H9 (cell line): ENCODE data around the gene PLPPR4. TPM values are rescaled to one million over a fixed set of nuclear protein-coding genes. Genes with fewer than 3 reads are reported as not detected.

Experiments used
- DNase-seq: peaks from one replicate; pipeline ENCODE4 v3.0.0-alpha.2; 2017
- H2AFZ ChIP-seq: one replicate; pipeline ENCODE4 v1.6.1; 2013; ENCODE audit warnings: mild to moderate bottlenecking, low read length, control low read depth, moderate library complexity
- H2AK5ac ChIP-seq: 2 replicates; pipeline ENCODE4 v1.6.1; 2013; ENCODE audit warnings: low read length, control low read depth, mixed read lengths; ENCODE audit not compliant: insufficient read length
- H2BK120ac ChIP-seq: one replicate; pipeline ENCODE4 v1.6.1; 2013; ENCODE audit warnings: low read depth, mild to moderate bottlenecking, low read length, control low read depth, inconsistent platforms; ENCODE audit not compliant: poor library complexity, severe bottlenecking
- H2BK12ac ChIP-seq: 2 replicates; pipeline ENCODE4 v1.6.1; 2013; ENCODE audit warnings: low read length, control low read depth, mixed read lengths, low read depth; ENCODE audit not compliant: insufficient read length
- H2BK15ac ChIP-seq: 2 replicates; pipeline ENCODE4 v1.6.1; 2013; ENCODE audit warnings: low read depth, low read length, control low read depth
- H2BK20ac ChIP-seq: one replicate; pipeline ENCODE4 v1.6.1; 2013; ENCODE audit warnings: low read depth, mild to moderate bottlenecking, low read length, control low read depth, inconsistent platforms; ENCODE audit not compliant: poor library complexity, severe bottlenecking
- H2BK5ac ChIP-seq: 2 replicates; pipeline ENCODE4 v1.6.1; 2013; ENCODE audit warnings: low read length, control low read depth, mixed read lengths; ENCODE audit not compliant: insufficient read length
- H3K14ac ChIP-seq: 2 replicates; pipeline ENCODE4 v1.6.1; 2013; ENCODE audit warnings: low read length, control low read depth; ENCODE audit not compliant: insufficient read depth
- H3K18ac ChIP-seq: 2 replicates; pipeline ENCODE4 v1.6.1; 2013; ENCODE audit warnings: low read depth, mild to moderate bottlenecking, mixed read lengths, low read length, control low read depth; ENCODE audit not compliant: insufficient read length
- H3K23ac ChIP-seq: 2 replicates; pipeline ENCODE4 v1.6.1; 2013; ENCODE audit warnings: low read length, control low read depth, mixed read lengths, low read depth; ENCODE audit not compliant: insufficient read length
- H3K23me2 ChIP-seq: 2 replicates; pipeline ENCODE4 v1.6.1; 2013; ENCODE audit warnings: low read depth, mild to moderate bottlenecking, mixed read lengths, low read length, control low read depth; ENCODE audit not compliant: insufficient read length, poor library complexity, severe bottlenecking
- H3K27ac ChIP-seq: 2 replicates; pipeline ENCODE4 v1.5.1; 2013; ENCODE audit warnings: low read length, control low read depth, mixed read lengths, low read depth; ENCODE audit not compliant: insufficient read length
- H3K27me3 ChIP-seq: 2 replicates; pipeline ENCODE4 v1.6.1; 2013; ENCODE audit warnings: low read length, control low read depth, inconsistent platforms; ENCODE audit not compliant: insufficient read depth
- H3K4ac ChIP-seq: 2 replicates; pipeline ENCODE4 v1.6.1; 2013; ENCODE audit warnings: low read depth, mild to moderate bottlenecking, control low read depth, inconsistent platforms, low read length, moderate library complexity
- H3K4me1 ChIP-seq: 2 replicates; pipeline ENCODE4 v1.6.1; 2013; ENCODE audit warnings: low read length, control low read depth, inconsistent platforms; ENCODE audit not compliant: insufficient read depth
- H3K4me2 ChIP-seq: 2 replicates; pipeline ENCODE4 v1.6.1; 2013; ENCODE audit warnings: low read length, control low read depth, mixed read lengths; ENCODE audit not compliant: insufficient read length, insufficient read depth
- H3K56ac ChIP-seq: 2 replicates; pipeline ENCODE4 v1.6.1; 2013; ENCODE audit warnings: low read depth, mild to moderate bottlenecking, mixed read lengths, low read length, control low read depth; ENCODE audit not compliant: insufficient read length
- H3K79me1 ChIP-seq: 2 replicates; pipeline ENCODE4 v1.6.1; 2013; ENCODE audit warnings: low read depth, mild to moderate bottlenecking, moderate library complexity, low read length, control low read depth, inconsistent platforms; ENCODE audit not compliant: insufficient read depth, poor library complexity, severe bottlenecking
- H3K79me2 ChIP-seq: 2 replicates; pipeline ENCODE4 v1.6.1; 2013; ENCODE audit warnings: low read length, control low read depth, inconsistent platforms; ENCODE audit not compliant: insufficient read depth
- H3K9ac ChIP-seq: 2 replicates; pipeline ENCODE4 v1.6.1; 2013; ENCODE audit warnings: low read length, control low read depth, mixed read lengths; ENCODE audit not compliant: insufficient read length; ENCODE audit errors: extremely low read depth
- H3K9me3 ChIP-seq: one replicate; pipeline ENCODE4 v1.6.1; 2013; ENCODE audit warnings: low read depth, low read length, inconsistent platforms; ENCODE audit not compliant: control insufficient read depth
- H3T11ph ChIP-seq: one replicate; pipeline ENCODE4 v1.6.1; 2013; ENCODE audit warnings: mild to moderate bottlenecking, low read length, control low read depth, inconsistent platforms
- H4K20me1 ChIP-seq: one replicate; pipeline ENCODE4 v1.6.1; 2013; ENCODE audit not compliant: control insufficient read depth, insufficient read length, insufficient read depth
- H4K5ac ChIP-seq: 2 replicates; pipeline ENCODE4 v1.6.1; 2013; ENCODE audit warnings: low read depth, mild to moderate bottlenecking, mixed read lengths, low read length, control low read depth; ENCODE audit not compliant: insufficient read length
- H4K8ac ChIP-seq: replicated peaks from 2 replicates; pipeline ENCODE4 v1.6.1; 2013; ENCODE audit warnings: low read length, control low read depth, mixed read lengths, low read depth; ENCODE audit not compliant: insufficient read length
- H4K91ac ChIP-seq: 2 replicates; pipeline ENCODE4 v1.6.1; 2013; ENCODE audit warnings: low read depth, mild to moderate bottlenecking, moderate library complexity, mixed read lengths, low read length, control low read depth; ENCODE audit not compliant: insufficient read length
- H3K27ac Mint-ChIP-seq, 3 experiments: 2 replicates in 2 of 3; 3 replicates in 1 of 3; pipeline ENCODE4 v1.8.0; 2020 to 2021; ENCODE audit warnings: mixed read lengths in 3 of 3, mild to moderate bottlenecking in 1 of 3, moderate library complexity in 1 of 3
- H3K27me3 Mint-ChIP-seq: 2 replicates; pipeline ENCODE4 v1.8.0; 2021; ENCODE audit warnings: low read depth, mild to moderate bottlenecking, moderate library complexity, mixed read lengths
- H3K36me3 Mint-ChIP-seq, 3 experiments: 2 replicates in 2 of 3; 3 replicates in 1 of 3; pipeline ENCODE4 v1.8.0; 2020 to 2021; ENCODE audit warnings: low read depth in 3 of 3, mixed read lengths in 3 of 3; ENCODE audit not compliant: insufficient read depth in 1 of 3
- H3K4me1 Mint-ChIP-seq, 2 experiments: 2 replicates each; pipeline ENCODE4 v1.8.0; 2020; ENCODE audit warnings: mixed read lengths in 2 of 2
- H3K4me3 Mint-ChIP-seq, 2 experiments: 2 replicates in 1 of 2; 3 replicates in 1 of 2; pipeline ENCODE4 v1.8.0; 2020 to 2021; ENCODE audit warnings: mild to moderate bottlenecking in 2 of 2, mixed read lengths in 2 of 2, moderate library complexity in 1 of 2
- H3K9me3 Mint-ChIP-seq, 2 experiments: 2 replicates in 1 of 2; 3 replicates in 1 of 2; pipeline ENCODE4 v1.8.0; 2020; ENCODE audit warnings: mild to moderate bottlenecking in 2 of 2, mixed read lengths in 2 of 2, moderate library complexity in 1 of 2
- WGBS: extraction: QIAGEN DNeasy Blood & Tissue Kit; methylation state at CpG from one replicate; pipeline ENCODE4 v1.1.7; 2013; ENCODE audit warnings: missing lambda C conversion rate, low lambda C conversion rate, mixed read lengths; ENCODE audit not compliant: insufficient read length; ENCODE audit errors: extremely low coverage; 5-methylcytosine and 5-hydroxymethylcytosine counted together
- total RNA-seq: library from RNA; stranded (reverse); gene quantifications from 2 replicates; pipeline ENCODE4 v1.2.1, GENCODE V29; 2021
- TF ChIP-seq, protein P1 (sequence below): fragments of 200-600 bp; sonication (generic); conservative IDR thresholded peaks from 3 replicates; pipeline ENCODE4 v1.8.0; 2021; ENCODE audit warnings: antibody characterized with exemption, mild to moderate bottlenecking

PLPPR4 gene
- total RNA-seq, 1 experiment from 2014 or later: 0.31 TPM

- DNase-seq: no peak
- no peak overlapping the region for H3K14ac ChIP-seq
- H3K79me2 ChIP-seq: no peaks in the 10 kb centered on the region
- no peak overlapping the region for H2BK20ac ChIP-seq
- H2BK12ac ChIP-seq: no peak overlapping the region
- Mint-ChIP-seq H3K4me3 (no peak overlapping the region), H3K4me1 (no peaks in the 10 kb centered on the region), H3K27ac (no peak overlapping the region), H3K36me3 (no peaks in the 10 kb centered on the region), H3K27me3 (no peaks in the 10 kb centered on the region), H3K9me3 (no peaks in the 10 kb centered on the region; a peak in 1 of 5 replicates)
- H2BK120ac ChIP-seq: no peak overlapping the region
- no peak overlapping the region for H3K56ac ChIP-seq
- no peak overlapping the region for H4K5ac ChIP-seq
- no peak overlapping the region for H2AK5ac ChIP-seq
- H3K9me3 ChIP-seq: no peaks in the 10 kb centered on the region
- no peak overlapping the region for H4K8ac ChIP-seq
- WGBS: no CpG with 5 or more reads among the region's 3 CpGs
- H3K4ac ChIP-seq: no peak overlapping the region
- H4K91ac ChIP-seq: no peak overlapping the region
- no peak overlapping the region for H3K18ac ChIP-seq
- no peak overlapping the region for H3T11ph ChIP-seq
- H2BK5ac ChIP-seq: no peak overlapping the region
- no peak overlapping the region for H3K9ac ChIP-seq
- H3K27me3 ChIP-seq: no peaks in the 10 kb centered on the region
- H3K4me2 ChIP-seq: no peak overlapping the region
- H3K79me1 ChIP-seq: no peaks in the 10 kb centered on the region
- no peak overlapping the region for H2AFZ ChIP-seq
- H3K23me2 ChIP-seq: no peaks in the 10 kb centered on the region
- no peaks in the 10 kb centered on the region for H3K4me1 ChIP-seq
- H2BK15ac ChIP-seq: no peak overlapping the region
- H3K27ac ChIP-seq: no peak overlapping the region
- no peak overlapping the region for H3K23ac ChIP-seq
- TF ChIP-seq, protein P1, sequence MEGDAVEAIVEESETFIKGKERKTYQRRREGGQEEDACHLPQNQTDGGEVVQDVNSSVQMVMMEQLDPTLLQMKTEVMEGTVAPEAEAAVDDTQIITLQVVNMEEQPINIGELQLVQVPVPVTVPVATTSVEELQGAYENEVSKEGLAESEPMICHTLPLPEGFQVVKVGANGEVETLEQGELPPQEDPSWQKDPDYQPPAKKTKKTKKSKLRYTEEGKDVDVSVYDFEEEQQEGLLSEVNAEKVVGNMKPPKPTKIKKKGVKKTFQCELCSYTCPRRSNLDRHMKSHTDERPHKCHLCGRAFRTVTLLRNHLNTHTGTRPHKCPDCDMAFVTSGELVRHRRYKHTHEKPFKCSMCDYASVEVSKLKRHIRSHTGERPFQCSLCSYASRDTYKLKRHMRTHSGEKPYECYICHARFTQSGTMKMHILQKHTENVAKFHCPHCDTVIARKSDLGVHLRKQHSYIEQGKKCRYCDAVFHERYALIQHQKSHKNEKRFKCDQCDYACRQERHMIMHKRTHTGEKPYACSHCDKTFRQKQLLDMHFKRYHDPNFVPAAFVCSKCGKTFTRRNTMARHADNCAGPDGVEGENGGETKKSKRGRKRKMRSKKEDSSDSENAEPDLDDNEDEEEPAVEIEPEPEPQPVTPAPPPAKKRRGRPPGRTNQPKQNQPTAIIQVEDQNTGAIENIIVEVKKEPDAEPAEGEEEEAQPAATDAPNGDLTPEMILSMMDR: no peak
- no peaks in the 10 kb centered on the region for H4K20me1 ChIP-seq
Measured at GRCh38 chr1:99229122-99229521, 35.2 kb upstream of the PLPPR4 start.
